Osteocyte (in vitro differentiated cells): ENCODE data around the gene CSAD. TPM values are rescaled to one million over a fixed set of nuclear protein-coding genes. Genes with fewer than 3 reads are reported as not detected.

Source experiments
- DNase-seq: peaks from one replicate; pipeline ENCODE4 v3.0.0; 2021; ENCODE audit warnings: mixed read lengths; ENCODE audit not compliant: unreplicated experiment; ENCODE audit errors: extremely low spot score
- H3K27ac Mint-ChIP-seq: one replicate; pipeline ENCODE4 v1.8.0; 2021; ENCODE audit warnings: mild to moderate bottlenecking, mixed read lengths; ENCODE audit not compliant: unreplicated experiment
- H3K27me3 Mint-ChIP-seq: one replicate; pipeline ENCODE4 v1.8.0; 2021; ENCODE audit warnings: mixed read lengths; ENCODE audit not compliant: unreplicated experiment
- H3K36me3 Mint-ChIP-seq: one replicate; pipeline ENCODE4 v1.8.0; 2021; ENCODE audit warnings: mixed read lengths; ENCODE audit not compliant: unreplicated experiment
- H3K4me1 Mint-ChIP-seq: one replicate; pipeline ENCODE4 v1.8.0; 2021; ENCODE audit warnings: mixed read lengths; ENCODE audit not compliant: unreplicated experiment
- H3K4me3 Mint-ChIP-seq: one replicate; pipeline ENCODE4 v1.8.0; 2021; ENCODE audit warnings: mild to moderate bottlenecking, moderate library complexity, mixed read lengths; ENCODE audit not compliant: unreplicated experiment
- H3K9me3 Mint-ChIP-seq: one replicate; pipeline ENCODE4 v1.8.0; 2021; ENCODE audit warnings: mixed read lengths; ENCODE audit not compliant: unreplicated experiment
- CTCF ChIP-seq: fragments of 200-600 bp; sonication (generic); IDR thresholded peaks from 2 replicates; pipeline ENCODE4 v1.5.0; 2021; ENCODE audit warnings: antibody characterized with exemption, mild to moderate bottlenecking, moderate library complexity
- total RNA-seq: library from RNA; stranded (reverse); gene quantifications from 2 replicates; pipeline ENCODE4 v1.2.1, GENCODE V29; 2021

The CSAD gene
- total RNA-seq, 1 donor from 2014 or later: 47.0 TPM

GRCh38 chr12:53198486-53199110 lies 17.9 kb upstream of the CSAD start:
- H3K9me3 Mint-ChIP-seq: no peaks in the 10 kb centered on the region
- H3K27ac Mint-ChIP-seq: no peak overlapping the region
- H3K4me3 Mint-ChIP-seq: no peak overlapping the region
- no peaks in the 10 kb centered on the region for H3K4me1 Mint-ChIP-seq
- no peaks in the 10 kb centered on the region for H3K36me3 Mint-ChIP-seq
- peaks cover 4% of the 10 kb centered on the region for H3K27me3 Mint-ChIP-seq
- TF ChIP-seq CTCF: no peak
- no peak for DNase-seq

- Mint-ChIP-seq H3K4me3 (no peak overlapping the region), H3K27ac (no peak overlapping the region), H3K4me1 (no peaks in the 10 kb centered on the region), H3K27me3 (peaks cover 4% of the 10 kb centered on the region), H3K36me3 (no peaks in the 10 kb centered on the region), H3K9me3 (no peaks in the 10 kb centered on the region)
- no peak for DNase-seq
- no peak for TF ChIP-seq CTCF
Observed at GRCh38 chr12:53197011-53197640, 16.4 kb upstream of the CSAD start.

GRCh38 chr12:53196486-53196885 lies 15.8 kb upstream of the CSAD start:
- DNase-seq: no peak
- Mint-ChIP-seq H3K36me3 (no peaks in the 10 kb centered on the region), H3K4me3 (no peak overlapping the region), H3K27ac (no peak overlapping the region), H3K9me3 (no peaks in the 10 kb centered on the region), H3K4me1 (no peaks in the 10 kb centered on the region), H3K27me3 (peaks cover 4% of the 10 kb centered on the region)
- TF ChIP-seq CTCF: no peak

- Mint-ChIP-seq H3K27ac (no peak overlapping the region), H3K36me3 (no peaks in the 10 kb centered on the region), H3K4me1 (no peaks in the 10 kb centered on the region), H3K4me3 (no peak overlapping the region), H3K27me3 (peaks cover 4% of the 10 kb centered on the region), H3K9me3 (no peaks in the 10 kb centered on the region)
- no peak for DNase-seq
- no peak for TF ChIP-seq CTCF
Observed at GRCh38 chr12:53195516-53196420, 15.0 kb upstream of the CSAD start.

- DNase-seq: no peak
- peaks cover 4% of the 10 kb centered on the region for H3K27me3 Mint-ChIP-seq
- no peaks in the 10 kb centered on the region for H3K36me3 Mint-ChIP-seq
- no peak overlapping the region for H3K27ac Mint-ChIP-seq
- TF ChIP-seq CTCF: no peak
- no peak overlapping the region for H3K4me3 Mint-ChIP-seq
- no peaks in the 10 kb centered on the region for H3K9me3 Mint-ChIP-seq
- H3K4me1 Mint-ChIP-seq: peaks cover 2% of the 10 kb centered on the region
Observed at GRCh38 chr12:53194973-53195372, 14.2 kb upstream of the CSAD start.
